C4-2B (cell line): Measurements from ENCODE around the gene DOCK3.

Experiments
- CTCF ChIP-seq: fragments of 450-650 bp; conservative IDR thresholded peaks from 2 replicates; pipeline ENCODE4 v1.5.1; 2017; ENCODE audit warnings: mild to moderate bottlenecking
- ZFX ChIP-seq: fragments of 450-650 bp; IDR thresholded peaks from 2 replicates; pipeline ENCODE4 v1.6.1; 2017

GRCh38 chr3:50930371-50931208 is 255.9 kb downstream of the DOCK3 start:
- TF ChIP-seq CTCF (no peak), ZFX (no peak)
